T-helper 22 cell (primary cell): Measurements from ENCODE around the gene WDR26.
"Not testable (repeated sequence)": the region's sequence is repeated elsewhere in the genome, so short reads cannot be mapped to it uniquely, and the experiment has no call there.

Source experiments
- DNase-seq: peaks from one replicate; pipeline ENCODE4 v3.0.0-alpha.2; 2020; ENCODE audit warnings: low read depth

The WDR26 gene

GRCh38 chr1:224434691-224435317 is at the start of gene WDR26:
WDR26 (minus strand) TSS chr1:224434797.
- DNase-seq = peak; percentile 83

GRCh38 chr1:224483206-224483605 is 48.6 kb upstream of the WDR26 start:
- DNase-seq = not testable (repeated sequence)

GRCh38 chr1:224482619-224483018 is 48.0 kb upstream of the WDR26 start:
- no peak for DNase-seq

- no peak for DNase-seq
These were observed 47.0 kb upstream of the WDR26 start for GRCh38 chr1:224481601-224482000.

GRCh38 chr1:224480888-224481459 is 46.4 kb upstream of the WDR26 start:
- not testable (repeated sequence) for DNase-seq

- not testable (repeated sequence) for DNase-seq
These were observed 45.6 kb upstream of the WDR26 start for GRCh38 chr1:224480200-224480599.

- no peak for DNase-seq
These were observed 38.2 kb upstream of the WDR26 start for GRCh38 chr1:224472806-224473205.

GRCh38 chr1:224466154-224466553 is 31.6 kb upstream of the WDR26 start:
- DNase-seq = no peak

GRCh38 chr1:224459966-224460365 is 25.4 kb upstream of the WDR26 start:
- DNase-seq = no peak

- no peak for DNase-seq
These were observed 24.4 kb upstream of the WDR26 start for GRCh38 chr1:224458996-224459395.

- DNase-seq = no peak
These were observed 23.7 kb upstream of the WDR26 start for GRCh38 chr1:224458296-224458695.

- DNase-seq = no peak
These were observed 23.2 kb upstream of the WDR26 start for GRCh38 chr1:224457782-224458144.

GRCh38 chr1:224456637-224456953 is 22.0 kb upstream of the WDR26 start:
- DNase-seq = no peak

GRCh38 chr1:224454402-224455055 is 19.9 kb upstream of the WDR26 start:
- DNase-seq = no peak

GRCh38 chr1:224450561-224451350 is 16.2 kb upstream of the WDR26 start:
- no peak for DNase-seq

GRCh38 chr1:224450159-224450558 is 15.6 kb upstream of the WDR26 start:
- DNase-seq = no peak

- no peak for DNase-seq
These were observed 13.9 kb upstream of the WDR26 start for GRCh38 chr1:224448453-224449017.

- no peak for DNase-seq
These were observed 13.4 kb upstream of the WDR26 start for GRCh38 chr1:224447971-224448370.

- DNase-seq = no peak
These were observed 12.7 kb upstream of the WDR26 start for GRCh38 chr1:224447251-224447650.

GRCh38 chr1:224438989-224439388 is 4.4 kb upstream of the WDR26 start:
- no peak for DNase-seq

- no peak for DNase-seq
These were observed 1.4 kb upstream of the WDR26 start for GRCh38 chr1:224435999-224436398.

- no peak for DNase-seq
These were observed 744 bp upstream of the WDR26 start for GRCh38 chr1:224435318-224435763.
